GM12872 (cell line): ENCODE data around the gene DNMT3L.

Source experiments
- CTCF ChIP-seq: IDR thresholded peaks from 3 replicates; pipeline ENCODE4 v1.5.1; 2011; ENCODE audit warnings: low read depth, mild to moderate bottlenecking, low read length, moderate library complexity; ENCODE audit not compliant: insufficient read depth

DNMT3L gene

DNA sequence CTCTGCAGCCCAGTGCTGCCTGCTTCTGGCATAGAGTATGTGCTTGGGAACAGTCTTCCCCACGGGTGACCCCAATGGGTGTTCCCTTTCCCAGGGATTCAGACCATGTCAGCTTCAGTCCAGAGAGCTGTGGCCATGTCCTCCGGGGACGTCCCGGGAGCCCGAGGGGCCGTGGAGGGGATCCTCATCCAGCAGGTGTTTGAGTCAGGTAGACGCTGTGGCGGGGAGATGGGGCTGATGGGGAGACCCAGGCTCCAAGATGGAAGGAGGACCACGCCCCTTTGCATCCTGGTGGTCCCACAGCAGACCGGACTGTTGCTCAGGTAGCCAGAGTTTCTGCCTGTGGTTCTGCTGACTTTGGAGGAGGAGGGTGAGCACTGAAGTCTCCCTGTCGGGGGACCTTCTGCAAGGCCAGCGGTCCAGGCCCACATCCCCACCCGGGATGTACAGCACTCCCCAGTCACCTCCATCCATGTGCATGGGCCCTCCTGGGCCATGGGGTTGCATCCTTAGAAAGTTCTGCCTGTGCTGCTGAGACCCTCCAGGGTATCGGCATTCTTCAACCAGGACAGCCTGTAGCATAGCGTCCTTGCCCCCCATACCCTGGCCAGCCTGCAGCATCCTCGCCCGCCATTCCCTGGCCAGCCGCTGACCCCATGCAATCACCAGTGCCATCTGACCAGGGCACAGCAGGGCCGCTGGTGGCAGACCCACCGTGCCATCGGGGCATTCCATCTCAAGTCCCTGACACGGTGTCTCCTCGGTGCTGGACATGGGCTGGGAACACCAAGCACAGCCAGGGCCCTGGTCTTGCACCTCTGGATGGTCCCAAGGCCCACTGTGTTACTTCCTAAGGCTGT is 26.8 kb upstream of the DNMT3L start:
- TF ChIP-seq CTCF: no peak

GRCh38 chr21:44286716-44287632 is 25.3 kb upstream of the DNMT3L start:
- TF ChIP-seq CTCF: no peak

DNA sequence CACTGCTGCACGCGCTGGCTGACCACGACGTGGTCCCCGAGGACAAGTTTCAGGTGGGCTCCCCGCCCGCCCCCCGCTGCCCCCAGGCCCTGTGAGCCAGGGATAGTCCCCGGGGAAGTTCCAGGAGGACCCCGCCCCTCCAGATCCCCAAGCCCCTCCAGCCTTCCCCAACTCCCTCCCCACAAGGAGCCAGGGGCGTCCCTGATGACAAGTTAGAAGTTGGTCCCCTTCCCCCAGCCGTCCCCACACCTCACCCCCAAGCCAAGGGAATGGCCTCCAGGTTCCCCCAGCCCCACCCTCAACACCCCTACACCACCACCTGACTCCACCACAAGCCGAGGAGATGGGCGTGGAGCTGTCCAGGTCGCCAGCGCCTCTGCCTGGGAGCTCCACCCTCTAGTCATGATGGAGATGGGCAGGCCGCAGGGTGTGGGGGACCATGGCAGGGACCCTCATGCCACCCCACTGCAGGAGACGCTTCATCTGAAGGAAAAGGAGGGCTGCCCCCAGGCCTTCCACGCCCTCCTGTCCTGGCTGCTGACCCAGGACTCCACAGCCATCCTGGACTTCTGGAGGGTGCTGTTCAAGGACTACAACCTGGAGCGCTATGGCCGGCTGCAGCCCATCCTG is 24.5 kb upstream of the DNMT3L start:
- no peak for TF ChIP-seq CTCF

GRCh38 chr21:44285138-44285992 is 23.7 kb upstream of the DNMT3L start, which contains the start of gene AIRE:
Gene AIRE, plus strand, starts transcription at chr21:44285876. Its CDS starts 131 bp downstream, at chr21:44286007.
- no peak for TF ChIP-seq CTCF

DNA sequence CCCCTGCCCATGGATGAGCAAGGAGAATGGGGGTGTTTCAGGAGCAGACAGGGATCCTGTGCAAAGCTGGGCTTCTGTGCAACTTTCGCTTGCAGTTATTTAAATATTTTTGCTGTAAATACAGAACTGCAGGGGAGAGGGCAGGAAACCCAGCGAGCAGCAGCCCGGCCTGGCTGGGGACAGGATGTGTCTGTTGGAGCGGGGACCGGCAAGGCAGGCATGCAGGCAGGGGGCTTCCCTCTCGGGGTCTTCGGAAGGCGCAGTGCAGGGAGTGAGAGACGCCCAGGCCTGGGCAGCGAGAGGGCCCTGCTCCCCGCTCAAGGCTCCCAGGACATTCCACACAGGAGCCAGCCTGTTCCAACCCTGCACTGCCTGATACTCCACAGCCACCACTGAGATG is 22.3 kb upstream of the DNMT3L start:
- no peak for TF ChIP-seq CTCF

GRCh38 chr21:44282370-44282769 is 20.7 kb upstream of the DNMT3L start:
- no peak for TF ChIP-seq CTCF
